Measurements from ENCODE around the gene TPRX2.
"Not testable (repeated sequence)": the region's sequence is repeated elsewhere in the genome, so short reads cannot be mapped to it uniquely, and the experiment has no call there.

The TPRX2 gene

GRCh38 chr19:47860602-47861297, 1.7 kb downstream of the TPRX2 start:
- Histone ChIP-seq H3K36me3 (ENCODE audit: control insufficient read depth, insufficient read depth, low read length) (no peaks in the 10 kb centered on the region), H3K27me3 (replicated peaks; ENCODE audit: control insufficient read depth, insufficient read depth, low read length) (no peaks in the 10 kb centered on the region), H3K4me3 (replicated peaks; ENCODE audit: low read depth, low read length) (no peak overlapping the region)
- TF ChIP-seq CTCF (IDR thresholded peaks at IDR 0.05; ENCODE audit: insufficient read depth, low read length, poor library complexity, severe bottlenecking): no peak
- no peak for DNase-seq (ENCODE audit: extremely low read depth, insufficient read length)

GRCh38 chr19:47861630-47862029, 2.6 kb downstream of the TPRX2 start:
- no peak for DNase-seq (ENCODE audit: extremely low read depth, insufficient read length)
- Histone ChIP-seq H3K36me3 (ENCODE audit: control insufficient read depth, insufficient read depth, low read length) (no peaks in the 10 kb centered on the region), H3K4me3 (replicated peaks; ENCODE audit: low read depth, low read length) (no peak overlapping the region), H3K27me3 (replicated peaks; ENCODE audit: control insufficient read depth, insufficient read depth, low read length) (no peaks in the 10 kb centered on the region)
- TF ChIP-seq CTCF (IDR thresholded peaks at IDR 0.05; ENCODE audit: insufficient read depth, low read length, poor library complexity, severe bottlenecking): no peak

- H3K4me3 ChIP-seq (replicated peaks; ENCODE audit: low read depth, low read length): no peak overlapping the region
- H3K36me3 ChIP-seq (ENCODE audit: control insufficient read depth, insufficient read depth, low read length): no peaks in the 10 kb centered on the region
- no peaks in the 10 kb centered on the region for H3K27me3 ChIP-seq (replicated peaks; ENCODE audit: control insufficient read depth, insufficient read depth, low read length)
- peak; percentile 98 for TF ChIP-seq CTCF (IDR thresholded peaks at IDR 0.05; ENCODE audit: insufficient read depth, low read length, poor library complexity, severe bottlenecking)
- peak; percentile 51 for DNase-seq (ENCODE audit: extremely low read depth, insufficient read length)
These were observed 4.5 kb downstream of the TPRX2 start for GRCh38 chr19:47863514-47863936.

GRCh38 chr19:47865166-47865565, 6.1 kb downstream of the TPRX2 start:
- no peak overlapping the region for H3K4me3 ChIP-seq (replicated peaks; ENCODE audit: low read depth, low read length)
- no peak for TF ChIP-seq CTCF (IDR thresholded peaks at IDR 0.05; ENCODE audit: insufficient read depth, low read length, poor library complexity, severe bottlenecking)
- H3K27me3 ChIP-seq (replicated peaks; ENCODE audit: control insufficient read depth, insufficient read depth, low read length): no peaks in the 10 kb centered on the region
- H3K36me3 ChIP-seq (ENCODE audit: control insufficient read depth, insufficient read depth, low read length): no peaks in the 10 kb centered on the region
- DNase-seq (ENCODE audit: extremely low read depth, insufficient read length): no peak

- TF ChIP-seq CTCF (IDR thresholded peaks at IDR 0.05; ENCODE audit: insufficient read depth, low read length, poor library complexity, severe bottlenecking): no peak
- no peak for DNase-seq (ENCODE audit: extremely low read depth, insufficient read length)
- Histone ChIP-seq H3K4me3 (replicated peaks; ENCODE audit: low read depth, low read length) (no peak overlapping the region), H3K36me3 (ENCODE audit: control insufficient read depth, insufficient read depth, low read length) (no peaks in the 10 kb centered on the region), H3K27me3 (replicated peaks; ENCODE audit: control insufficient read depth, insufficient read depth, low read length) (no peaks in the 10 kb centered on the region)
These were observed 19.9 kb downstream of the TPRX2 start for GRCh38 chr19:47878906-47879305.

- not testable (repeated sequence) for H3K27me3 ChIP-seq (replicated peaks; ENCODE audit: control insufficient read depth, insufficient read depth, low read length); H3K36me3 ChIP-seq (ENCODE audit: control insufficient read depth, insufficient read depth, low read length); DNase-seq (ENCODE audit: extremely low read depth, insufficient read length); H3K4me3 ChIP-seq (replicated peaks; ENCODE audit: low read depth, low read length)
These were observed 20.4 kb downstream of the TPRX2 start for GRCh38 chr19:47879385-47879784.

Data from GM06990 (cell line).